ENCODE measurements around the gene PITX1.

PITX1 gene

GRCh38 chr5:135031813-135032694 is 2.0 kb downstream of the PITX1 start:
- no peak for TF ChIP-seq GATA2 (IDR thresholded peaks at IDR 0.05; ENCODE audit: low read depth, low read length)
- TF ChIP-seq GATA3 (IDR thresholded peaks at IDR 0.05; ENCODE audit: low read depth, low read length), result no peak

- TF ChIP-seq GATA3 (IDR thresholded peaks at IDR 0.05; ENCODE audit: low read depth, low read length), result no peak
- no peak for TF ChIP-seq GATA2 (IDR thresholded peaks at IDR 0.05; ENCODE audit: low read depth, low read length)
Measured at GRCh38 chr5:135030956-135031812, 2.8 kb downstream of the PITX1 start.

GRCh38 chr5:135030123-135030955 is 3.7 kb downstream of the PITX1 start:
- TF ChIP-seq GATA2 (IDR thresholded peaks at IDR 0.05; ENCODE audit: low read depth, low read length), result no peak

- no peak for TF ChIP-seq GATA3 (IDR thresholded peaks at IDR 0.05; ENCODE audit: low read depth, low read length)
- TF ChIP-seq GATA2 (IDR thresholded peaks at IDR 0.05; ENCODE audit: low read depth, low read length), result no peak
Measured at GRCh38 chr5:135029477-135030122, 4.4 kb downstream of the PITX1 start.

- TF ChIP-seq GATA3 (IDR thresholded peaks at IDR 0.05; ENCODE audit: low read depth, low read length) (no peak), GATA2 (IDR thresholded peaks at IDR 0.05; ENCODE audit: low read depth, low read length) (no peak)
Measured at GRCh38 chr5:135028791-135029476, 5.1 kb downstream of the PITX1 start.

GRCh38 chr5:135027697-135028615 is 6.1 kb downstream of the PITX1 start:
- TF ChIP-seq GATA2 (IDR thresholded peaks at IDR 0.05; ENCODE audit: low read depth, low read length), result no peak
- no peak for TF ChIP-seq GATA3 (IDR thresholded peaks at IDR 0.05; ENCODE audit: low read depth, low read length)

GRCh38 chr5:135027266-135027696 is 6.7 kb downstream of the PITX1 start:
- no peak for TF ChIP-seq GATA3 (IDR thresholded peaks at IDR 0.05; ENCODE audit: low read depth, low read length)
- TF ChIP-seq GATA2 (IDR thresholded peaks at IDR 0.05; ENCODE audit: low read depth, low read length), result no peak

GRCh38 chr5:135026645-135027265 is 7.3 kb downstream of the PITX1 start:
- TF ChIP-seq GATA2 (IDR thresholded peaks at IDR 0.05; ENCODE audit: low read depth, low read length) (no peak), GATA3 (IDR thresholded peaks at IDR 0.05; ENCODE audit: low read depth, low read length) (no peak)

- TF ChIP-seq GATA2 (IDR thresholded peaks at IDR 0.05; ENCODE audit: low read depth, low read length) (no peak), GATA3 (IDR thresholded peaks at IDR 0.05; ENCODE audit: low read depth, low read length) (no peak)
Measured at GRCh38 chr5:135025730-135026644, 8.0 kb downstream of the PITX1 start.

GRCh38 chr5:135024956-135025729 is 8.9 kb downstream of the PITX1 start:
- TF ChIP-seq GATA2 (IDR thresholded peaks at IDR 0.05; ENCODE audit: low read depth, low read length), result no peak
- no peak for TF ChIP-seq GATA3 (IDR thresholded peaks at IDR 0.05; ENCODE audit: low read depth, low read length)

Data from SH-SY5Y (cell line).